Esophagus squamous epithelium (tissue), 5 donors: ENCODE measurements around the gene CPED1. TPM values are rescaled to one million over a fixed set of nuclear protein-coding genes. Genes with fewer than 3 reads are reported as not detected.

Experiments
- DNase-seq: peaks from one replicate; lab custom pipeline; 2025; lab: John Stamatoyannopoulos, UW
- H3K27ac ChIP-seq, 4 donors: fragments of 200-600 bp; sonication (generic); one replicate each; pipeline ENCODE4 v1.5.1; 2016 to 2019; ENCODE audit warnings: mild to moderate bottlenecking in 1 of 4
- H3K27me3 ChIP-seq, 4 donors: fragments of 200-600 bp; sonication (generic); 1 replicate in 3 of 4; 2 replicates in 1 of 4; pipeline versions ENCODE4 v1.5.1 to v1.6.0; 2017 to 2021; ENCODE audit warnings: antibody characterized with exemption in 1 of 4
- H3K36me3 ChIP-seq, 3 donors: fragments of 200-600 bp; sonication (generic); one replicate each; pipeline ENCODE4 v1.5.1; 2016 to 2019
- H3K4me1 ChIP-seq, 3 donors: fragments of 200-600 bp; sonication (generic); one replicate each; pipeline ENCODE4 v1.5.1; 2017 to 2019
- H3K4me3 ChIP-seq, 4 donors: fragments of 200-600 bp; sonication (generic); 1 replicate in 3 of 4; 2 replicates in 1 of 4; pipeline ENCODE4 v1.5.1; 2016 to 2019; ENCODE audit warnings: mild to moderate bottlenecking in 2 of 4, moderate library complexity in 1 of 4
- H3K9me3 ChIP-seq, 3 donors: fragments of 200-600 bp; sonication (generic); one replicate each; pipeline ENCODE4 v1.5.1; 2016 to 2019
- CTCF ChIP-seq, 6 experiments: fragments of 450-650 bp in 4 of 6; fragments of 200-600 bp in 2 of 6; sonication (generic) in 2 of 6; IDR thresholded peaks; one replicate each; pipeline ENCODE4 v1.5.1; 2016 to 2019; ENCODE audit warnings: antibody characterized with exemption in 6 of 6, mild to moderate bottlenecking in 4 of 6, moderate library complexity in 4 of 6
- POLR2A ChIP-seq, 4 donors: fragments of 450-650 bp; IDR thresholded peaks; one replicate each; pipeline ENCODE4 v1.6.1; 2017; ENCODE audit warnings: antibody characterized with exemption in 4 of 4, mild to moderate bottlenecking in 4 of 4, moderate library complexity in 3 of 4
- WGBS, 2 donors: methylation state at CpG; one replicate each; pipeline ENCODE4 v1.1.5; 2018; 5-methylcytosine and 5-hydroxymethylcytosine counted together
- intact Hi-C: fragments of 100-400 bp; cut with DNase I; formaldehyde crosslinking; loops from one replicate; pipeline ENCODE4 v1.15.0; 2022
- total RNA-seq, 4 donors: library from RNA; depleted of rRNA; stranded (reverse); fragments of >200 nt; gene quantifications; one replicate each; pipeline ENCODE4 v1.1.0, GENCODE V29; 2016
- donor health status: DM: yes; HTN: yes; CAD: no.

CPED1 gene
- total RNA-seq, 4 donors from 2014 or later: 0.61 to 6.3 (median 2.3) TPM

DNA sequence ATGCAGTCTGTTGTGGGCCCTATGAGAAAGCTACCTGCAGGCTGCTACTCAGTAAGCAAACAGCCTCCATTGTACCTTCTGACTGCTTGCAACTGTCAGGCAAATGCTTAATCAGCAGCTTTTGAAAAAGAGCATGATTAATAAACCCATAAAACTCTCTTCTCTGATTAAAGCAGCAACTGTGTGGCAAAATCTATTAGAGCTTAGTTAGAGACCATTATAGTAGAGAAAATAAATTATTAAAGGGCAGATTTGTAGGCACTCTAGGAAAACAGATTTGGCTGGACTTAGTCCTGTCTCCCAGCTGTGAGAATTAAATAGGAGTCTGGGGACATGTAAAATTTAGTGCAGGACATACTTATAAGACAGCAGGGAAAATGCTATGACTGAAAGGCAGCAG lies 207.8 kb downstream of the CPED1 start:
- Histone ChIP-seq H3K27ac (no peak overlapping the region), H3K27me3 (no peaks in the 10 kb centered on the region), H3K4me3 (no peak overlapping the region), H3K36me3 (no peaks in the 10 kb centered on the region), H3K4me1 (no peaks in the 10 kb centered on the region), H3K9me3 (no peaks in the 10 kb centered on the region)
- intact Hi-C loops: no loop called here
- no peak for DNase-seq
- TF ChIP-seq CTCF (IDR thresholded peaks at IDR 0.05) (no peak), POLR2A (IDR thresholded peaks at IDR 0.05) (no peak)

GRCh38 chr7:121197455-121197854 lies 208.9 kb downstream of the CPED1 start:
- Histone ChIP-seq H3K4me3 (no peak overlapping the region), H3K27ac (no peak overlapping the region), H3K36me3 (no peaks in the 10 kb centered on the region), H3K4me1 (no peaks in the 10 kb centered on the region), H3K9me3 (no peaks in the 10 kb centered on the region), H3K27me3 (no peaks in the 10 kb centered on the region)
- no peak for TF ChIP-seq CTCF (IDR thresholded peaks at IDR 0.05)
- TF ChIP-seq POLR2A (IDR thresholded peaks at IDR 0.05): no peak
- intact Hi-C loops: no loop called here
- WGBS, 2 donors: 80 to 95% methylated on average over 3 of the region's 3 CpGs
- DNase-seq: no peak

GRCh38 chr7:121198502-121198901 lies 210.0 kb downstream of the CPED1 start:
- no peak overlapping the region for H3K4me3 ChIP-seq
- intact Hi-C loops: no loop called here
- DNase-seq: no peak
- H3K9me3 ChIP-seq: no peaks in the 10 kb centered on the region
- TF ChIP-seq CTCF (IDR thresholded peaks at IDR 0.05) (no peak), POLR2A (IDR thresholded peaks at IDR 0.05) (no peak)
- no peak overlapping the region for H3K27ac ChIP-seq
- H3K4me1 ChIP-seq: no peaks in the 10 kb centered on the region
- no peaks in the 10 kb centered on the region for H3K27me3 ChIP-seq
- H3K36me3 ChIP-seq: no peaks in the 10 kb centered on the region
- WGBS, 2 donors: 80 to 81% methylated on average over 6 of the region's 6 CpGs

GRCh38 chr7:121202125-121202524 lies 213.6 kb downstream of the CPED1 start:
- intact Hi-C loops: no loop called here
- no peaks in the 10 kb centered on the region for H3K36me3 ChIP-seq
- no peaks in the 10 kb centered on the region for H3K27me3 ChIP-seq
- no peak for DNase-seq
- TF ChIP-seq CTCF (IDR thresholded peaks at IDR 0.05): no peak
- H3K4me1 ChIP-seq: no peaks in the 10 kb centered on the region
- H3K27ac ChIP-seq: no peak overlapping the region
- H3K9me3 ChIP-seq: no peaks in the 10 kb centered on the region
- H3K4me3 ChIP-seq: no peak overlapping the region
- WGBS, 2 donors: 100% methylated on average over 2 of the region's 2 CpGs; no CpG with 5 or more reads in 1 of the 2 donors

DNA sequence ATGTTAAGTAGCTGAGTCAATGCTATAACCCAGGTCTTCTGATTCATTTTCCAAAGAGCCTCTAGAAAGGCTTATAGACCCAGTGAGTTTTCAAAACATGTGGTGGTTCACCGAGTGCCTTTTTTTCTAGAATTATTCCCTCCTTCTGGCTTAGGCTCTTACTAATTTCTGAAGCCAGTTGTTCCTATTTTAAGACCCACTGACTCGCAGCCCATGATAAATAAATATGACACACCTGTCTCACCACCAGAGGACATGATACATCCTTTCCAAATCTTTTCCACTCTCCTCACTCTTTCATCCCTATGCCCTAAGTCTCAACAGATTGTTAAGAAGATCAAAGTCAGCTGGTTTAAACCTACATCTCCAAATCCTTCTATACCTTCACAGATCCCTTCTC lies 214.3 kb downstream of the CPED1 start:
- no peaks in the 10 kb centered on the region for H3K36me3 ChIP-seq
- WGBS, 2 donors: 70 to 86% methylated on average over 2 of the region's 2 CpGs
- no peaks in the 10 kb centered on the region for H3K9me3 ChIP-seq
- intact Hi-C loops: no loop called here
- DNase-seq: no peak
- H3K4me3 ChIP-seq: no peak overlapping the region
- H3K27ac ChIP-seq: no peak overlapping the region
- no peaks in the 10 kb centered on the region for H3K4me1 ChIP-seq
- TF ChIP-seq CTCF (IDR thresholded peaks at IDR 0.05): no peak
- TF ChIP-seq POLR2A (IDR thresholded peaks at IDR 0.05): no peak
- no peaks in the 10 kb centered on the region for H3K27me3 ChIP-seq
